Astrocyte (in vitro differentiated cells and primary cell): ENCODE results near the gene SORD.

Experiments used
- EZH2 ChIP-seq: IDR thresholded peaks from 2 replicates; pipeline ENCODE4 v1.6.1; 2012; ENCODE audit warnings: mild to moderate bottlenecking, low read length, inconsistent platforms; ENCODE audit not compliant: insufficient read depth
- TF ChIP-seq, protein P1 (sequence below): IDR thresholded peaks from 2 replicates; pipeline ENCODE4 v1.5.1; 2011; ENCODE audit warnings: low read depth, mild to moderate bottlenecking, inconsistent platforms, low read length, moderate library complexity; ENCODE audit not compliant: insufficient read depth

GRCh38 chr15:45100884-45101625 is 78.1 kb downstream of the SORD start:
- TF ChIP-seq, protein P1, sequence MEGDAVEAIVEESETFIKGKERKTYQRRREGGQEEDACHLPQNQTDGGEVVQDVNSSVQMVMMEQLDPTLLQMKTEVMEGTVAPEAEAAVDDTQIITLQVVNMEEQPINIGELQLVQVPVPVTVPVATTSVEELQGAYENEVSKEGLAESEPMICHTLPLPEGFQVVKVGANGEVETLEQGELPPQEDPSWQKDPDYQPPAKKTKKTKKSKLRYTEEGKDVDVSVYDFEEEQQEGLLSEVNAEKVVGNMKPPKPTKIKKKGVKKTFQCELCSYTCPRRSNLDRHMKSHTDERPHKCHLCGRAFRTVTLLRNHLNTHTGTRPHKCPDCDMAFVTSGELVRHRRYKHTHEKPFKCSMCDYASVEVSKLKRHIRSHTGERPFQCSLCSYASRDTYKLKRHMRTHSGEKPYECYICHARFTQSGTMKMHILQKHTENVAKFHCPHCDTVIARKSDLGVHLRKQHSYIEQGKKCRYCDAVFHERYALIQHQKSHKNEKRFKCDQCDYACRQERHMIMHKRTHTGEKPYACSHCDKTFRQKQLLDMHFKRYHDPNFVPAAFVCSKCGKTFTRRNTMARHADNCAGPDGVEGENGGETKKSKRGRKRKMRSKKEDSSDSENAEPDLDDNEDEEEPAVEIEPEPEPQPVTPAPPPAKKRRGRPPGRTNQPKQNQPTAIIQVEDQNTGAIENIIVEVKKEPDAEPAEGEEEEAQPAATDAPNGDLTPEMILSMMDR, result no peak
- TF ChIP-seq EZH2, result no peak
